ENCODE data around the gene LIPE. TPM values are rescaled to one million over a fixed set of nuclear protein-coding genes. Genes with fewer than 3 reads are reported as not detected.

LIPE gene
- total and polyA plus RNA-seq, 7 donors = 1.6 to 48.0 (median 7.5) TPM

- Histone ChIP-seq H3K27me3 (no peaks in the 10 kb centered on the region), H3K36me3 (no peaks in the 10 kb centered on the region), H3K27ac (no peak overlapping the region), H3K4me1 (peaks cover 0 to 8% (median 0%) of the 10 kb centered on the region in 4 donors), H3K9me3 (no peaks in the 10 kb centered on the region), H3K4me3 (no peak overlapping the region)
- intact Hi-C loops (cut with DNase I) = no loop called here
- WGBS, 2 donors = 74 to 88% methylated on average over 3 of the region's 3 CpGs
- DNase-seq = no peak
- TF ChIP-seq CTCF (IDR thresholded peaks at IDR 0.05) = no peak
- no peak for TF ChIP-seq POLR2AphosphoS5 (IDR thresholded peaks at IDR 0.05)
- no peak for TF ChIP-seq EP300 (IDR thresholded peaks at IDR 0.05)
- no peak for TF ChIP-seq POLR2A (IDR thresholded peaks at IDR 0.05)
These were observed 8.8 kb upstream of the LIPE start for GRCh38 chr19:42436006-42436405.

GRCh38 chr19:42435316-42435715 is 8.1 kb upstream of the LIPE start:
- intact Hi-C loops (cut with DNase I) = no loop called here
- peaks cover 0 to 4% (median 0%) of the 10 kb centered on the region in 4 donors for H3K4me1 ChIP-seq
- no peak overlapping the region for H3K27ac ChIP-seq
- WGBS, 2 donors = 93% methylated on average over 6 of the region's 6 CpGs
- no peaks in the 10 kb centered on the region for H3K36me3 ChIP-seq
- no peaks in the 10 kb centered on the region for H3K27me3 ChIP-seq
- TF ChIP-seq POLR2AphosphoS5 (IDR thresholded peaks at IDR 0.05) (no peak), CTCF (IDR thresholded peaks at IDR 0.05) (no peak), EP300 (IDR thresholded peaks at IDR 0.05) (no peak), POLR2A (IDR thresholded peaks at IDR 0.05) (no peak)
- H3K4me3 ChIP-seq = no peak overlapping the region
- DNase-seq = no peak
- no peaks in the 10 kb centered on the region for H3K9me3 ChIP-seq

- no peaks in the 10 kb centered on the region for H3K4me1 ChIP-seq
- H3K9me3 ChIP-seq = no peaks in the 10 kb centered on the region
- intact Hi-C loops (cut with DNase I) = no loop called here
- TF ChIP-seq POLR2A (IDR thresholded peaks at IDR 0.05) = no peak
- TF ChIP-seq POLR2AphosphoS5 (IDR thresholded peaks at IDR 0.05) = peak in 2 of 4 donors; percentile 26 to 39
- TF ChIP-seq CTCF (IDR thresholded peaks at IDR 0.05) = peak in 3 of 4 experiments; percentile 13 to 34 (median 23)
- TF ChIP-seq EP300 (IDR thresholded peaks at IDR 0.05) = no peak
- no peak overlapping the region for H3K4me3 ChIP-seq
- WGBS, 2 donors = 31 to 43% methylated on average over 9 of the region's 9 CpGs
- H3K27me3 ChIP-seq = no peaks in the 10 kb centered on the region
- H3K27ac ChIP-seq = peak overlapping the region in 2 of 4 donors; percentile 30 to 47
- DNase-seq = no peak
- no peaks in the 10 kb centered on the region for H3K36me3 ChIP-seq
These were observed 6.5 kb upstream of the LIPE start for GRCh38 chr19:42433503-42434260.

- no peak for DNase-seq
- no peaks in the 10 kb centered on the region for H3K9me3 ChIP-seq
- TF ChIP-seq POLR2A (IDR thresholded peaks at IDR 0.05) (no peak), EP300 (IDR thresholded peaks at IDR 0.05) (no peak), POLR2AphosphoS5 (IDR thresholded peaks at IDR 0.05) (no peak), CTCF (IDR thresholded peaks at IDR 0.05) (no peak)
- peaks cover 0 to 10% (median 7%) of the 10 kb centered on the region in 4 donors for H3K4me1 ChIP-seq
- no peaks in the 10 kb centered on the region for H3K36me3 ChIP-seq
- H3K27me3 ChIP-seq = no peaks in the 10 kb centered on the region
- 87 to 95% methylated on average over 1 of the region's 1 CpG for WGBS, 2 donors
- H3K4me3 ChIP-seq = no peak overlapping the region
- intact Hi-C loops (cut with DNase I) = no loop called here
- no peak overlapping the region for H3K27ac ChIP-seq
These were observed 4.3 kb upstream of the LIPE start for GRCh38 chr19:42431486-42431885.
